Measurements from ENCODE around the gene KCNC2. TPM values are rescaled to one million over a fixed set of nuclear protein-coding genes. Genes with fewer than 3 reads are reported as not detected.

Gene KCNC2
- total and polyA plus RNA-seq, 9 of the 15 experiments (the other 6 are each of a cell fraction or from before 2014, with no cell fraction given) = not detected

DNA sequence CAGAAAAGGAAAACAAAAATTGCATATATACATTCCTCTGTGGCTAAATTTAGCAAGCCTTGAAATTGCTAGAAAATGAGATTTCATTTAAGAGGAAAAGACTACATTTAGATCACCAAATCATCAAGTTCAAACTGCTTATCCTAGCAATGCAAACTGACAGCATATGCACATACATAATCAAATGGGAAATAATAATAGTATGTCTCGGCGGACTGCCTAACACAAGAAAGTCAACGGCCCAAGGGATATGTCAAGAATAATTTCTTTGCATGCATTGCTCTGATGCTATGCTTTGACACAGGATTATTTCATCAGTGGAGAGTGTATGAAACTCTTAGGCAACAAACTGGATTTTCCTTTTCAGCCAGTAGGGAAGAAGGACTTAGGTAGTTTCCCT, 107.9 kb downstream of the KCNC2 start:
- BruUV-seq (replicated peaks) = no TSS peak
- ATAC-seq = no peak
- Histone ChIP-seq H3K36me3 (ENCODE audit: control insufficient read depth, insufficient read depth, low read length) (no peaks in the 10 kb centered on the region), H3K9me1 (ENCODE audit: control insufficient read depth, insufficient read depth, low read length) (no peaks in the 10 kb centered on the region), H3K4me1 (replicated peaks in 1 of 2; ENCODE audit: control insufficient read depth in 2 of 2, insufficient read depth in 2 of 2, low read length in 2 of 2) (no peaks in the 10 kb centered on the region), H3K4me2 (ENCODE audit: insufficient read depth, low read length) (no peak overlapping the region), H3K9me3 (replicated peaks; ENCODE audit: control insufficient read depth, insufficient read depth, low read depth, low read length) (no peaks in the 10 kb centered on the region), H3K9ac (ENCODE audit: insufficient read depth in 1 of 2, low read depth in 2 of 2, low read length in 2 of 2) (no peak overlapping the region), H3K27me3 (ENCODE audit: control insufficient read depth in 2 of 2, insufficient read depth in 2 of 2, low read length in 2 of 2) (no peaks in the 10 kb centered on the region), H3K79me2 (ENCODE audit: control insufficient read depth, insufficient read depth, low read length) (no peaks in the 10 kb centered on the region), H3K4me3 (no peak overlapping the region), H3K27ac (ENCODE audit: extremely low read depth, low read depth, low read length) (no peak overlapping the region), H4K20me1 (replicated peaks; ENCODE audit: control insufficient read depth, insufficient read depth, low read length) (no peaks in the 10 kb centered on the region), H2AFZ (ENCODE audit: low read depth, low read length) (no peak overlapping the region)
- in situ Hi-C loops (cut with MboI) = loop anchor here (10.0 kb wide), 1 partner anchor 1437 kb away; no protein-coding TSS in a partner anchor
- 0% methylated on average over 3 of the region's 3 CpGs for WGBS (ENCODE audit: insufficient coverage, low coverage, missing lambda C conversion rate)
- DNase-seq (ENCODE audit: extremely low read depth in 1 of 4, low spot score in 3 of 4) = no peak
- POLR2A ChIA-PET = no interaction called here
- CTCF ChIA-PET (ENCODE audit: low intra/inter-chr PET ratio) = no interaction called here
- FAIRE-seq = no peak
- intact Hi-C loops (cut with micrococcal nuclease) = no loop called here
- TF ChIP-seq, protein P1, sequence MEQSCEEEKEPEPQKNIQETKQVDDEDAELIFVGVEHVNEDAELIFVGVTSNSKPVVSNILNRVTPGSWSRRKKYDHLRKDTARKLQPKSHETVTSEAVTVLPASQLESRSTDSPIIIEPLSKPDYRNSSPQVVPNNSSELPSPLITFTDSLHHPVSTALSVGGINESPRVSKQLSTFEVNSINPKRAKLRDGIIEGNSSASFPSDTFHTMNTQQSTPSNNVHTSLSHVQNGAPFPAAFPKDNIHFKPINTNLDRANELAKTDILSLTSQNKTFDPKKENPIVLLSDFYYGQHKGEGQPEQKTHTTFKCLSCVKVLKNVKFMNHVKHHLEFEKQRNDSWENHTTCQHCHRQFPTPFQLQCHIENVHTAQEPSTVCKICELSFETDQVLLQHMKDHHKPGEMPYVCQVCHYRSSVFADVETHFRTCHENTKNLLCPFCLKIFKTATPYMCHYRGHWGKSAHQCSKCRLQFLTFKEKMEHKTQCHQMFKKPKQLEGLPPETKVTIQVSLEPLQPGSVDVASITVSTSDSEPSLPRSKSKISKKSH (CRISPR knock-in tag; IDR thresholded peaks at IDR 0.05) = no peak
- no peak for TF ChIP-seq PCBP1 (IDR thresholded peaks at IDR 0.05; ENCODE audit: low read depth, low read length, poor library complexity, severe bottlenecking)
- TF ChIP-seq NFATC3 (IDR thresholded peaks at IDR 0.05) = no peak
- TF ChIP-seq RUNX1 (IDR thresholded peaks at IDR 0.05; ENCODE audit: low read depth) = no peak
- TF ChIP-seq NCOA1 (IDR thresholded peaks at IDR 0.05; ENCODE audit: low read depth) = no peak
- no peak for TF ChIP-seq PTRF (tag; IDR thresholded peaks at IDR 0.05)
- TF ChIP-seq TCF7 (IDR thresholded peaks at IDR 0.05; ENCODE audit: borderline replicate concordance) = no peak
- no peak for TF ChIP-seq SMAD1 (IDR thresholded peaks at IDR 0.05; ENCODE audit: low read depth, low read length, partially characterized antibody)
- TF ChIP-seq, protein P2, sequence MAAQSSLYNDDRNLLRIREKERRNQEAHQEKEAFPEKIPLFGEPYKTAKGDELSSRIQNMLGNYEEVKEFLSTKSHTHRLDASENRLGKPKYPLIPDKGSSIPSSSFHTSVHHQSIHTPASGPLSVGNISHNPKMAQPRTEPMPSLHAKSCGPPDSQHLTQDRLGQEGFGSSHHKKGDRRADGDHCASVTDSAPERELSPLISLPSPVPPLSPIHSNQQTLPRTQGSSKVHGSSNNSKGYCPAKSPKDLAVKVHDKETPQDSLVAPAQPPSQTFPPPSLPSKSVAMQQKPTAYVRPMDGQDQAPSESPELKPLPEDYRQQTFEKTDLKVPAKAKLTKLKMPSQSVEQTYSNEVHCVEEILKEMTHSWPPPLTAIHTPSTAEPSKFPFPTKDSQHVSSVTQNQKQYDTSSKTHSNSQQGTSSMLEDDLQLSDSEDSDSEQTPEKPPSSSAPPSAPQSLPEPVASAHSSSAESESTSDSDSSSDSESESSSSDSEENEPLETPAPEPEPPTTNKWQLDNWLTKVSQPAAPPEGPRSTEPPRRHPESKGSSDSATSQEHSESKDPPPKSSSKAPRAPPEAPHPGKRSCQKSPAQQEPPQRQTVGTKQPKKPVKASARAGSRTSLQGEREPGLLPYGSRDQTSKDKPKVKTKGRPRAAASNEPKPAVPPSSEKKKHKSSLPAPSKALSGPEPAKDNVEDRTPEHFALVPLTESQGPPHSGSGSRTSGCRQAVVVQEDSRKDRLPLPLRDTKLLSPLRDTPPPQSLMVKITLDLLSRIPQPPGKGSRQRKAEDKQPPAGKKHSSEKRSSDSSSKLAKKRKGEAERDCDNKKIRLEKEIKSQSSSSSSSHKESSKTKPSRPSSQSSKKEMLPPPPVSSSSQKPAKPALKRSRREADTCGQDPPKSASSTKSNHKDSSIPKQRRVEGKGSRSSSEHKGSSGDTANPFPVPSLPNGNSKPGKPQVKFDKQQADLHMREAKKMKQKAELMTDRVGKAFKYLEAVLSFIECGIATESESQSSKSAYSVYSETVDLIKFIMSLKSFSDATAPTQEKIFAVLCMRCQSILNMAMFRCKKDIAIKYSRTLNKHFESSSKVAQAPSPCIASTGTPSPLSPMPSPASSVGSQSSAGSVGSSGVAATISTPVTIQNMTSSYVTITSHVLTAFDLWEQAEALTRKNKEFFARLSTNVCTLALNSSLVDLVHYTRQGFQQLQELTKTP (IDR thresholded peaks at IDR 0.05; ENCODE audit: low read depth in 1 of 2, partially characterized antibody in 2 of 2) = no peak
- TF ChIP-seq ZBTB17 (CRISPR knock-in tag; IDR thresholded peaks at IDR 0.05) = no peak
- TF ChIP-seq ZNF253 (CRISPR knock-in tag; conservative IDR thresholded peaks at IDR 0.05) = no peak
- TF ChIP-seq PHF21A (IDR thresholded peaks at IDR 0.05; ENCODE audit: borderline replicate concordance, low read depth) = no peak
- TF ChIP-seq, protein P3, sequence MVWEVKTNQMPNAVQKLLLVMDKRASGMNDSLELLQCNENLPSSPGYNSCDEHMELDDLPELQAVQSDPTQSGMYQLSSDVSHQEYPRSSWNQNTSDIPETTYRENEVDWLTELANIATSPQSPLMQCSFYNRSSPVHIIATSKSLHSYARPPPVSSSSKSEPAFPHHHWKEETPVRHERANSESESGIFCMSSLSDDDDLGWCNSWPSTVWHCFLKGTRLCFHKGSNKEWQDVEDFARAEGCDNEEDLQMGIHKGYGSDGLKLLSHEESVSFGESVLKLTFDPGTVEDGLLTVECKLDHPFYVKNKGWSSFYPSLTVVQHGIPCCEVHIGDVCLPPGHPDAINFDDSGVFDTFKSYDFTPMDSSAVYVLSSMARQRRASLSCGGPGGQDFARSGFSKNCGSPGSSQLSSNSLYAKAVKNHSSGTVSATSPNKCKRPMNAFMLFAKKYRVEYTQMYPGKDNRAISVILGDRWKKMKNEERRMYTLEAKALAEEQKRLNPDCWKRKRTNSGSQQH (CRISPR knock-in tag; IDR thresholded peaks at IDR 0.05) = no peak
- no peak for TF ChIP-seq RFX5 (IDR thresholded peaks at IDR 0.05; ENCODE audit: low read depth, low read length)
- no peak for TF ChIP-seq PPARD (CRISPR knock-in tag; IDR thresholded peaks at IDR 0.05)
- no peak for TF ChIP-seq SRSF3 (IDR thresholded peaks at IDR 0.05; ENCODE audit: insufficient read depth, low read length)
- TF ChIP-seq, protein P4, sequence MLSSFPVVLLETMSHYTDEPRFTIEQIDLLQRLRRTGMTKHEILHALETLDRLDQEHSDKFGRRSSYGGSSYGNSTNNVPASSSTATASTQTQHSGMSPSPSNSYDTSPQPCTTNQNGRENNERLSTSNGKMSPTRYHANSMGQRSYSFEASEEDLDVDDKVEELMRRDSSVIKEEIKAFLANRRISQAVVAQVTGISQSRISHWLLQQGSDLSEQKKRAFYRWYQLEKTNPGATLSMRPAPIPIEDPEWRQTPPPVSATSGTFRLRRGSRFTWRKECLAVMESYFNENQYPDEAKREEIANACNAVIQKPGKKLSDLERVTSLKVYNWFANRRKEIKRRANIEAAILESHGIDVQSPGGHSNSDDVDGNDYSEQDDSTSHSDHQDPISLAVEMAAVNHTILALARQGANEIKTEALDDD (IDR thresholded peaks at IDR 0.05) = no peak
